Stimulated activated CD8-positive, alpha-beta memory T cell treated with anti-CD3 and anti-CD28 coated beads, Interleukin-2, amount 100 ng/mL, for 48 hours (primary cell): Measurements from ENCODE around the gene CROCC.
"Not testable (repeated sequence)": the region's sequence is repeated elsewhere in the genome, so short reads cannot be mapped to it uniquely, and the experiment has no call there.

Experiments used
- DNase-seq, 2 donors: peaks; one replicate each; pipeline ENCODE4 v3.0.0-alpha.2; 2020; ENCODE audit warnings: low read depth in 2 of 2

The CROCC gene, protein sequence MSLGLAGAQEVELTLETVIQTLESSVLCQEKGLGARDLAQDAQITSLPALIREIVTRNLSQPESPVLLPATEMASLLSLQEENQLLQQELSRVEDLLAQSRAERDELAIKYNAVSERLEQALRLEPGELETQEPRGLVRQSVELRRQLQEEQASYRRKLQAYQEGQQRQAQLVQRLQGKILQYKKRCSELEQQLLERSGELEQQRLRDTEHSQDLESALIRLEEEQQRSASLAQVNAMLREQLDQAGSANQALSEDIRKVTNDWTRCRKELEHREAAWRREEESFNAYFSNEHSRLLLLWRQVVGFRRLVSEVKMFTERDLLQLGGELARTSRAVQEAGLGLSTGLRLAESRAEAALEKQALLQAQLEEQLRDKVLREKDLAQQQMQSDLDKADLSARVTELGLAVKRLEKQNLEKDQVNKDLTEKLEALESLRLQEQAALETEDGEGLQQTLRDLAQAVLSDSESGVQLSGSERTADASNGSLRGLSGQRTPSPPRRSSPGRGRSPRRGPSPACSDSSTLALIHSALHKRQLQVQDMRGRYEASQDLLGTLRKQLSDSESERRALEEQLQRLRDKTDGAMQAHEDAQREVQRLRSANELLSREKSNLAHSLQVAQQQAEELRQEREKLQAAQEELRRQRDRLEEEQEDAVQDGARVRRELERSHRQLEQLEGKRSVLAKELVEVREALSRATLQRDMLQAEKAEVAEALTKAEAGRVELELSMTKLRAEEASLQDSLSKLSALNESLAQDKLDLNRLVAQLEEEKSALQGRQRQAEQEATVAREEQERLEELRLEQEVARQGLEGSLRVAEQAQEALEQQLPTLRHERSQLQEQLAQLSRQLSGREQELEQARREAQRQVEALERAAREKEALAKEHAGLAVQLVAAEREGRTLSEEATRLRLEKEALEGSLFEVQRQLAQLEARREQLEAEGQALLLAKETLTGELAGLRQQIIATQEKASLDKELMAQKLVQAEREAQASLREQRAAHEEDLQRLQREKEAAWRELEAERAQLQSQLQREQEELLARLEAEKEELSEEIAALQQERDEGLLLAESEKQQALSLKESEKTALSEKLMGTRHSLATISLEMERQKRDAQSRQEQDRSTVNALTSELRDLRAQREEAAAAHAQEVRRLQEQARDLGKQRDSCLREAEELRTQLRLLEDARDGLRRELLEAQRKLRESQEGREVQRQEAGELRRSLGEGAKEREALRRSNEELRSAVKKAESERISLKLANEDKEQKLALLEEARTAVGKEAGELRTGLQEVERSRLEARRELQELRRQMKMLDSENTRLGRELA (N-terminal part only)

DNA sequence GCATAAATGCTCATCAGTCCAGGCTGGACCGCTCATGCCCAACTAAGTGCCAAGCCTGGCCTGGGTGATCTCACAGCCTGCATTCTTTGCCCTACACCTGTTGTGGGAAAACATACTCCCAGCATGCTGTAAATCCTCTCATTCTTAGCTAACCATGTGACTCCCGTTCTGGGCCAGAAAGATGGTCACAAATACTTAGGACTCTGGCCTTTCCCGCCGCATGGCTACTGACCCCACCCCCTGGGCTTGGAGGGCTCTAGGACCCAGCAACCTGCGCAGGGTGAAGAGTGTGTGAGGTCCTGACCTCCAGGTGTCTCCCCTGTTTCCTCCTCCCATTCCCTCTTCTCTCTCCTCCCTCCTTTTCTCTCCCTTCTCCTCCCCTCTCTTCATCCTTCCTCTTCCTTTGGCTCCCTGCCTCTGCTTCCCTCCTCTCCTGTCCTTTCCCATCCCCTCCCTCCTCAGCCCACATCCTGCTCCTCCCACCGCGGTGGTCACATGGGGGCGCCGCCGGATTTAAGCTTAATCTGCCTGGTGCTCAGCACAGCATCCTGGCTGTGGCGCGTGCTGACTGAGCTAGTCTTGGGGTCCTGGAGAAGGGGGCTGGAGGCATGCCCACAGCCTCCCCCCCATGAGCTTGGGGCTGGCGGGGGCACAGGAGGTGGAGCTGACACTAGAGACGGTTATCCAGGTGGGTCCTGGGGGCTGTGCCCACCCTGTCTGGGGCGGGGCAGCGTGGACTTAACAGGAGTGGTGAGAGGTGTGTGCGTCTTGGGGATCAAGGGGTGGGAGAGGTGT is at the start of gene CROCC:
Gene CROCC (plus strand): TSS at position 541 of the 795 bp plus-strand sequence. CDS start 88 bp downstream, at position 629.
- DNase-seq, result peak; percentile 47 to 58

DNA sequence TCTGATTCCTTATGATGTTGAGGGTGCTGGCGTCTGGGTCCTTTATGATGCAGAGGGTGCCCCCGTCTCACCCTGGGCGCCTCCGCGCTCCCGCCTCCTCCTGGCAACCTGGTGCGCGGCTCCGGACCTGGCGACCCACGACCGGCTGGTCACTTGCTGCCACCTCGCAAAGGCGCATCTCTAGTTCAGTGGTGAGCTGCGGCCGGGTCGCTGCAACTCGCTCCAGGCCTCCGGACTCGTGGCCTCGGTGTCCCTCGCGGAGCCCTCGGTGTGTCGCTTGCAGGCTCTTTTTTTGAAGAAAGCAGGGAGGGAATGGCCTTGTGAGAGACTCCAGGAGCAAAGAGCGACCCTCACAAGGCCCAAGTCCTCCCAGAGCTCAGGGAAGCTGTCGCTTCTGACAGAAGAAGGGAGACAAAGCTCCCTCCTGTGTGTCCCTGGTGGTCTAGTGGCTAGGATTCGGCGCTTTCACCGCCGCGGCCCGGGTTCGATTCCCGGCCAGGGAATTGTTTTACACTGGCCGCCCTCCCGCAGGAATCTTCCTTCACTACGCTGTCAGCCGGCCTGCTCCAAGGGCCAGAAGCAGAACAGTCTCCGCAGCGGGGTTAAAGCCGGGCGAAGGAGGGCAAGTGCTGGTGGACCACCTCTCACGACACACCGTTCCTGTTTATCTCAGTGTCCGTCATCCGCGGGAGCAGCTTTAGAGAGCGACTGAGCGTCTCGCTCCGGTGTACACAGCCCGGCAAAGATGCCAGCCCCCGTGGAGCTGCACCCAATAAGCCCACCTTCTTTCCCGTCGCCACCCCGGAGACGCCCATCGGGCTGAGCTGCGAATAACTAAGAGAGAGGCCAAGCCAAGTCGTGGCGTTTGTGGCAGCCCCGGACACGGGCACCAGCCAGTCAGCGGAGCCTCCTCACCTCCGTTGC is 49.3 kb upstream of the CROCC start:
- DNase-seq, result peak; percentile 45 to 64

DNA sequence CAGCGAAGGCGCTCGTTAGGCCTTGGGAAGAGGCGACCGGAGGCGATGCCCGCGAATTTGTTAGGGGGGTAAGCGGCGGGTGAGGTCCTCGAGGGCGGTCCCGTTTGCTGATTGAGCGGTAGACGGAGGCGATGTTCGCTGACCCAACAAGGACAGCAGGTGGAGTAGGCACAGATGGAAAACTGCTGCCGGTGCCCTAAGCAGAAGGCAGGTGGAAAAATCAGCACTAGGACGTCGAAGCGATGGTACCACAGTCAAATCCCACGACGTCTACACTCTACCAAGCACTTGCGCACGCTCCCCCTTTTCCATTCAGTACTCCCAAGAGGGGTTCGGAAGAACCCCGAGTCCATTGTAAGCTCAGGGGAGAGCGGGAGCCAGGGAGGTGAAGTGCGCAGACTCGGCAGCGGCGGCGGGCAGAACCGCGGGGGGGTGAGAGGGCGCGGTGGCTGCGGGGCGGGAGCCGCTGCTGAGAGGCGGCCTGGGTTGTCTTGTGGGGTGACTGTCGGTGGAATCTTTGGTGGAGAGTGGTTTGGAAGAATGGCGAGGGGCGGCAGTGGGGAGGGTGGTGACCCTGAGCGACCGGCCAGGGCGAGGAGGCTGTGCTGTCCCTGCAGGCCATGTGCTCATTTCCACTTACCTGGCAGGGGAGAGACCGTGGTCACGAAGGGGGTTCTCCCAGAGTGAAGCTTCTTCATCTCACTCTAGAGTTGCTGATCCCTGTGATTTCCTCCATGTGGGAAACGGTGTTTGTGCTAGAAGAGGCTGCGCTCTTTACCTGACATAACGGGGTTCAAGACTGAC is 48.5 kb upstream of the CROCC start:
- DNase-seq, result not testable (repeated sequence)

DNA sequence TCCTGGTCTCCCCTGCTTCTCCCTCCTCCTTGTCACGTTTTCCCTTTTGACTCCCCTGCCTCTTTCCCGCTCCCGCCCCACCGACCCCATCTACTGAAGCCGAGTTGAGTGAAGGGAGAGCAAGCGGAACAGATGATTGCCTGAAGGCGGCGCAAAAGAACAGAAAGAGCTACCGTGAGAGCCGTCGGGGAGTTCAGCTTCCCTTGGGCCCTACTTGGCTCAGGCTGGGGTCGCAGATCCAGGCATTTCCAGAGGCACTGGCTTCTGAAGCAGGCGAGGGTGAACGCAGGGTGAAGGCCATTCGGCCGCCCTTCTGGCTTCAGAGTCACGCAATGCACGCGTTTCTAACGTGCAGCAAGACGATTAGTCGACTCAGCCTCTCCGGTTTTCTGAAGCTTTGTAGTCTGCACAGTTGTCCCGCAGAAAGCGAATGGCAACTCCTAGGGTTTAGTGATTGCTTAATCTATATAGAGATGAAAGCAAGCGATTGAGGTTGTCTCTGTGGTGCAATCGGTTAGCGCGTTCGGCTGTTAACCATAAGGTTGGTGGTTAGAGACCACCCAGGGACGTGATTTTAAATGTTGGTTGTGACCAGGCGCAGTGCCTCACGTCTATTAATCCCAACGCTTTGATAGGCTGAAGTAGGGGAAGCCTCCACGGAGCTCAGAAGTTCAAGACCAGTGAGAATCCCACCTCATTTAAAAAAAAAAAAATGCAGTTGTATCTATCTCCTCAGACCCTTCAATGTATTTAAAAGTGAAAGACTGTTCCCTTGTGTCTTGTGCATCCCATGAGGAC is 46.6 kb upstream of the CROCC start:
- DNase-seq, result not testable (repeated sequence)

DNA sequence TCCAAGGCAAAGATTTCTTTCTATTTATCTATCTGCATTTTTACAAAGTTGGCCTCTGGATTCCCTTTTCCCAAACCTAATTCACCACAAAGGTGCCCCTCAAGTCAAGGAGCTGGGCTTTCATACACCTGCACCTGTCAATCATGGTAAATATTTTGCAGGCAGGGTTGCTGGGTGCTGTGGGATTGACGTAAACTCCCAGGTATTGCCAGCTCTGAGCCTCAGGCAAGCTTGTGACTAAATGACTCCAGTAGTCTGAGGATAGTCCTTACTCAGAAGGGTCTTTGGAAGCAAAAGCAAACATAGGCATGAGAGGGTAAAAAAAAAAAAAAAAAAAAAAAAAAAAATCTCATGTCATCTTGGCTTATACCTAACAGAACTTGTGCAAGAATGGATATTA is 40.0 kb upstream of the CROCC start:
- not testable (repeated sequence) for DNase-seq

DNA sequence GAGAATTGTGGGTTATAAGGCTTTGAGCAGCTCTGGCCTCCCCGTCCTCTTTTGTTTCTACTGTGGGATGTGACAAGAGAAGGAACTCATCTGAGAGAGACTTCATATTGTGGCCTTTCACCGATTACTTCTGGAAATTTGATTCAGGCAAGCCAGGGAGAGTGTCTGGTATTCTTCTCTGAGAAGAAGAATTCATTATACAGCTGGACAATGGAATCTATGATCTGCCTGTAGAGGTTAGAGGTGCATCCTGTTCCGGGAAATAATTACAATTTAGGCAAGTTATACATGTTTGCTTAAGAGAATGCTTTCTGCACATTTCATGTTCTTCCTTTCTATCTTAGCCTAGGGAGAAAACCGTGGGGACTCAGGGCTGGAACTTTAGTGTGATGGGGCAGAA is 38.7 kb upstream of the CROCC start:
- no peak for DNase-seq

DNA sequence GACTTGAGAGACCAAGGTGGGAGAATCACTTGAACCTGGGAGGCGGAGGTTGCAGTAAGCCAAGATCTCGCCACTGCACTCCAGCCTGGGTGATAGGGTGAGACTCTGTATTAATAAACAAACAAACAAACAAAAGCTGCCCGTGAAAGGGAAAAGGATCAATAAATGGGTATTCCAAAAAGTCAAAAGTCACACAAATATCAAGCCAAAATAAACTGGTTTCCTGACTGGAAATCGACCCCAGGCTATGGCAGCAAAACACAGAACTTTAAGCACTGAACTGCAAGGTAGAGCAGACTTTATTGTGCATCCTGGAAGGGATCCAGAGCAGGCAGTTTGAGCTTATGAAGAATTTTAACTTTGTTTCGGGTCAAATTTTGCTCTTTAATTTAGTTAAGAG is 37.2 kb upstream of the CROCC start:
- DNase-seq, result not testable (repeated sequence)

DNA sequence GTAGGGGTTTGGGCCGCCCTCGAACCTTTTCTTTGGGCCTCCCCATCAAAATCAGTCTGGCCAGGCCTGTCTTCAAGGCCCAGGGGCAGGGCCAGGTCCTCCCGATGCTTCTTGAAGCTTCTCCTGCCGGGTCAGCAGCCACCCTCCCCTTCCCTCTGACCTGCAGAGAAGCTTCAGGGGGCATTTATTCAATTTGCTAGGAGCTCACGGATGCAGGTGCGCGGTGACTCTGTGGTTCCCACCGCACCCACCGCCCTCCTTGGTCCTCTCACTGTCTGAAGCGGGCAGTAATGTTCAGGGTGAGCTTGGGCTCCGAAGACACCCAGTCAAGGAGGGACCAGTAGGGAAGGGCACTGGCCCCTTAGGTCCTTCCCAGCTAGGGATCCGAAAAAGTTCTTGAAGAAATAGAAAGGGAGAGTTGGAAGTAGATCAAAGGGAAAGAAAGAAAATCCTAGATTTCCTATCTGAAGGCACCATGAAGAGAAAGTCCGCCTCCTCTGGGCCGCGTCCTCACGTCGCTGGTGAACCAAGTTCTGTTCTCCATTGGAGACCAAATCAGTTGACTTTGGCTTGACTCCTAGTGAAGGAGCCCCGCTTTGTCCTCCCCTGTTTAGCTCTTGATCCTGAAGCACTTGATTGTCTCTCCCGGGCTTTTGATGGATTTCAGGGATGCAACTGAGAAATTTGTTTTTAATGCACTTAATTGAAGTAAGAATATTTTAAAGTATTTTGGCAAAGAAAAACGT is 34.7 kb upstream of the CROCC start:
- DNase-seq, result no peak

DNA sequence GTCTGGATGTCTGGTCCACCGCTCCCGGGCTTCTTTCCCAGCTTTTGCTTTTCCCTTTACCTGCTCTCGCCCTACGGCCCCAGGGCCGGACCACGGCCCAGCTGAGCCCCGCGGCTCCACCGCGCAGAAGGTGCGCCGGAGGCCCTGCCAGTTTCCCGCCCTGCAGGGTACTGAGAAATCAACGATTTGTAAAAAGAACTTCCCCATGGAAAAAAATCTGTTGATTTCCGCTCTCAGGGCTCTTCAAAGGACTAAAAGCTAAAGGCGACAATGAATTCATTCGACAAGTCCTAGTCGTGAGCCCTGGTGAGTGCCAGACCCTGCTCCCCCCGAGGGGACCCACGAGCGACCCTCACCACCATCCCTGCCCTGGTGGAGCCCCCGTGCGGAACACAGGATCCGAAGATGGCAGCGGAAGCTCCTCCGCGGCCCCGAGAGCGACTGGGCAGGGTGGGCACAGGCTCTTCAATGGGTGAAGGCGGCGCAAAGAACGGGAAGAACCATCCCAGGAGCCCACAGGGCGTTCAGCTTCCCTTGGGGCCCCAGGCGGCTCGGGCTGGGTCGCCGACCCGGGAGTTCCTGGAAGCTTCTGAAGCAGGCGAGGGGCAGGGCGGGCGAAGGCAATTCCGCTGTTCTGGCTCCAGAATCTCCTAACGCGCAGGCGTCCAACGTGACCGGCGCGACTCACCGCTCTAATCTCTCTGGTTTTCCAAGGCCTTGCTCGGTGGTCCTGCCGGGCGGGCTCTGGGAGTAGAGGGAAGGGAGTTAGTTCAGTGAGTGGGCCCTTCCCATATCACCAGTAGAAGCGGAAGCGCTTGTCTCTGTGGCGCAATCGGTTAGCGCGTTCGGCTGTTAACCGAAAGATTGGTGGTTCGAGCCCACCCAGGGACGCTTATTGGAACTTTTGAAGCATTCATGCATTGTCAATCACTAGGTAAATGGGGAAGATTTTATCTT is 32.6 kb upstream of the CROCC start:
- peak; percentile 62 to 69 for DNase-seq

DNA sequence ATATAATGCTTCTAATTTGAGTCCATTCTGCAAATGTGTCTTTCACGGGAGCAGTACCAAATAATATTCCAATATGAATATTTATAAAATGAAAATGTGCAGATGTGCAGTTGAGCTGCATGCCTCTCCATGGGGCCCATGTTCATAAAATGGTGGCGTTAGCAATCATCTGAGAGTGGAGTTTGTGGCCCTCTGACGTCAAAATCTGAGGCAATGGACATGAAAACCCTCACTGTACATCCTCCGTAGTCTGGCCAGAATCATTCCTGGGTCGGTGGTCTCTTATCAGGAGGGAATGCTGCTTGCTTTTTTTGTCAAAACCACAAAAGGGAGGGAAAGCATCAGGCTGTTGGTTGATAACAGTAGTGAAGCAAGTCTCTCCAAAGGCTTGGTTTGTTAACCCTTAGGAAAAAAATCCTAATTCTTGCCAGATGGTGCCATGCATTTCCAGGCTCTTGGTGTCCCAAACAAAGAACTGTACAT is 31.2 kb upstream of the CROCC start:
- not testable (repeated sequence) for DNase-seq

DNA sequence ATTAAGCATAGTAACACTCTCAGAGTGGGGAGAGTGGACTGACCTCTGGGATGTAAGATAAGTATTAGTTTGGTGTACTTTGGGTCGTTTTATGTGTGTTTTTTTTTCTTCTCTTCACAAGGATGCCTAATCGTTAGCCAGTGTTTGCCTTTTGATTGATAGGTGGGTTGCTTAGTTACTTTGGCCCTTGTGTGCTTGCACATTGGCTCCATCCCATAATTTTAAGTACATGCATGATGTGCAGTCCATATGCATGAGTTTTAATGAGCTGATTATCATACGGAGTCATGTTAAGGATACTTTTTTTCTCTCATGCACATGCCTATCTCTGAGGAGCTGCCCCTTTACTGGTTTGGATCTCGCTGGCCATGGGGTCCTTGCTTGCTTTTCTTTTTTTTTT is 30.7 kb upstream of the CROCC start:
- DNase-seq, result not testable (repeated sequence)

DNA sequence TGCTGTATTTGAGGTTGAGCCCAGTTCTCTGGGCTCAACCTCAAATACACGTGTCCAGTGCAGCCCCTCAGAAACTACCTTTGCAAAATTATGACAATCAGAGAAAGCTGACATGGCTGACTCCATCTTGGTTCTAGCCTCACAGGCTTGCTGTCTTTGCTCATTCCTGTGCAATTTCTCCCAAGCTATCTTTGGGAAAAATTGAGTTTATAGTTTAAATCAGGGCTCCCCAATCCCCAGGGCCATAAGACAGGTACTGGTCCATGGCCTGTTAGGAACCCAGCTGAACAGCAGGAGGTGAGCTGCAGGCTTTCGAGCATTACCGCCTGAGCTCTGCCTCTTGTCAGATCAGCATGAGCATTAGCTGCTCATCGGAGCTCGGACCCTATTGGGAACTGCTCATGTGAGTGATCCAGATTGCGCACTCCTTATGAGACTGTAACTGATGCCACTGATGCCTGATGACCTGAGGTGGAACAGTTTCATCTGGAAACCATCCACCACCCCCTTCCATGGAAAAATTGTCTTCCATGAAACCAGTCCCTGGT is 28.7 kb upstream of the CROCC start:
- DNase-seq, result not testable (repeated sequence)

DNA sequence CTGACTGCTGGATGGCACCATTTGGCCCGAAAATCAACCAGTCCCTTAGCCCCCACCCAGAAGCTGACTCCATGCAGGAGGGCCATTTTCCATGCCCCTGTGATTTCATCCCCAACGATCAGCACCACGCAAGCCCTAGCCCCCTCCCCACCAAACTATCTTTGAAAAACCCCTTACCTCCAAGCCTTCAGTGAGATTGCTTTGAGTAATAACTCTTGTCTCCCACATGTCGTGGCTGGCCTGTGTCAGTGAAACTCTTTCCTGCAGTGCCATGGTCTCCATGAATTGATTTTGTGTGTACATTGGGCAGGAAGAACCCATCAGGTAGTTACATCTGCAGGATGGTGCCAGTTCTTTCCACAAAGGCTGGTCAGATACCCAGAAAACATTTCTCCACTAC is 27.9 kb upstream of the CROCC start:
- DNase-seq, result not testable (repeated sequence)

DNA sequence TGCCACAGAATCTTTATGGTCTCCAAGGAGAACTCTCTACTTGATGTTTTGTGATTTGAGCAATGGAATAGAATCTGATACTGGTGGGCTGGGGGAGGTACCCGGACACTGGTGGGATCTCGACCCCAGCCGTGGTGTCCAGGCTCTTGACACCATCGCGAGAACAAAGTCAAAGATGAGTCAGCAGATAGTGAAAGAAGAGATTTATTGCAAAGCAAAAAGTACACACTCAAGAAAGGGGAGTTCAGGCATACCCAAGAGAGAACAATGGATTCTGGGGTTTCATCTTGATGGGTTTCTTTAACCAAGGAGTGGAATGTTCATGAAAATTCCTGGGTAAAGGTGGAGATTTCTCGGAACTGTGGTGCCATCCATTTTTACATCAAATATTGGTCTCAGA is 27.4 kb upstream of the CROCC start:
- not testable (repeated sequence) for DNase-seq

DNA sequence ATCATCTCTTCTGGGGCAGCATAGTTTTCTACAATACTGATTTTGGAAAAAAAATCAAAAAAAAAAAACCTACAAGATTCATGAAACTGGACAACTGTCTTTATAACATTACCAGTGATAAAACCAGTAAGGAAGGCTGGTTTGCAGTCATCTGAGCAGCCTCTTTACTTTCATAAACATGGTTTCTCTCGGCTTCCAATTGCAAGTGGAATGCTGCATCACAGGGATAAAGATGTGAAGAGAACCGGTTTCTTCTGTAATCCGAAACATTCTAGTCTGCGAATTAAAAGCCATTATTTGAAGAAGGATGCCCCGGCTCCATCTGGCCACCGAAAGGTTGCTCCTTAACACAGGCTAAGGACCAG is 26.5 kb upstream of the CROCC start:
- DNase-seq, result not testable (repeated sequence)
